Body of pancreas (tissue), 4 donors: ENCODE data around the gene TUBGCP2.

Source experiments
- POLR2A ChIP-seq, 3 donors: fragments of 450-650 bp; IDR thresholded peaks; one replicate each; pipeline ENCODE4 v1.6.1; 2016; ENCODE audit warnings: antibody characterized with exemption in 3 of 3, mild to moderate bottlenecking in 2 of 3
- TF ChIP-seq, protein P1 (sequence below), 7 experiments: fragments of 450-650 bp in 4 of 7; fragments of 200-600 bp in 3 of 7; sonication (generic) in 3 of 7; IDR thresholded peaks; one replicate each; pipeline ENCODE4 v1.5.1; 2016 to 2019; ENCODE audit warnings: antibody characterized with exemption in 7 of 7

DNA sequence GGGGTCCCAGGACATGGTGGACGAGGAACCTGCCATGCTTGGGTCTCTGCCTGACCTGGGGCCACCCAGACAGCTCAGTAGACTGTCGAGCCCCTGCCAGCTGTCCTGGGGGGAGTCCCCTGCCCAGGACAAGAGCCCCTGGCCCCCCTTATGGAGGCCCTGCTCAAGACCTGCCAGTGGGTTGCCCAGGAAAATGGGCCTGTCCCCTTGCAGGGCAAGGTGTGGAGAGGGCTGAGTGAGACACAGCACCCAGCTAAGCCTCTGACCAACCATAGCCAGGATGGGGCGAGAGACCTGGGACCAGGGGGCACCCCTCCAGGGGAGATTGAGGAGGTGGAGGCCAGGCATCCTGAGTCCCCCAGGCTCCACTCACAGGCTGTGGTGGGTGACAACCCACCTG lies 47.3 kb upstream of the TUBGCP2 start:
- TF ChIP-seq, protein P1, sequence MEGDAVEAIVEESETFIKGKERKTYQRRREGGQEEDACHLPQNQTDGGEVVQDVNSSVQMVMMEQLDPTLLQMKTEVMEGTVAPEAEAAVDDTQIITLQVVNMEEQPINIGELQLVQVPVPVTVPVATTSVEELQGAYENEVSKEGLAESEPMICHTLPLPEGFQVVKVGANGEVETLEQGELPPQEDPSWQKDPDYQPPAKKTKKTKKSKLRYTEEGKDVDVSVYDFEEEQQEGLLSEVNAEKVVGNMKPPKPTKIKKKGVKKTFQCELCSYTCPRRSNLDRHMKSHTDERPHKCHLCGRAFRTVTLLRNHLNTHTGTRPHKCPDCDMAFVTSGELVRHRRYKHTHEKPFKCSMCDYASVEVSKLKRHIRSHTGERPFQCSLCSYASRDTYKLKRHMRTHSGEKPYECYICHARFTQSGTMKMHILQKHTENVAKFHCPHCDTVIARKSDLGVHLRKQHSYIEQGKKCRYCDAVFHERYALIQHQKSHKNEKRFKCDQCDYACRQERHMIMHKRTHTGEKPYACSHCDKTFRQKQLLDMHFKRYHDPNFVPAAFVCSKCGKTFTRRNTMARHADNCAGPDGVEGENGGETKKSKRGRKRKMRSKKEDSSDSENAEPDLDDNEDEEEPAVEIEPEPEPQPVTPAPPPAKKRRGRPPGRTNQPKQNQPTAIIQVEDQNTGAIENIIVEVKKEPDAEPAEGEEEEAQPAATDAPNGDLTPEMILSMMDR (IDR thresholded peaks at IDR 0.05), result no peak
- no peak for TF ChIP-seq POLR2A (IDR thresholded peaks at IDR 0.05)
